Fibroblast of lung (primary cell): Measurements from ENCODE around the gene TFAP2E.

Experiments used
- EZH2 ChIP-seq: IDR thresholded peaks from 2 replicates; pipeline ENCODE4 v1.5.1; 2012; ENCODE audit warnings: low read length, control low read depth, mild to moderate bottlenecking; ENCODE audit errors: missing control alignments
- TF ChIP-seq, protein P1 (sequence below), 2 donors: IDR thresholded peaks in 1 of 2; conservative IDR thresholded peaks in 1 of 2; 1 replicate in 1 of 2; 2 replicates in 1 of 2; pipeline ENCODE4 v1.5.1; 2011 to 2012; ENCODE audit warnings: low read length in 2 of 2, control low read depth in 1 of 2, inconsistent platforms in 1 of 2, low read depth in 1 of 2, mild to moderate bottlenecking in 1 of 2

DNA sequence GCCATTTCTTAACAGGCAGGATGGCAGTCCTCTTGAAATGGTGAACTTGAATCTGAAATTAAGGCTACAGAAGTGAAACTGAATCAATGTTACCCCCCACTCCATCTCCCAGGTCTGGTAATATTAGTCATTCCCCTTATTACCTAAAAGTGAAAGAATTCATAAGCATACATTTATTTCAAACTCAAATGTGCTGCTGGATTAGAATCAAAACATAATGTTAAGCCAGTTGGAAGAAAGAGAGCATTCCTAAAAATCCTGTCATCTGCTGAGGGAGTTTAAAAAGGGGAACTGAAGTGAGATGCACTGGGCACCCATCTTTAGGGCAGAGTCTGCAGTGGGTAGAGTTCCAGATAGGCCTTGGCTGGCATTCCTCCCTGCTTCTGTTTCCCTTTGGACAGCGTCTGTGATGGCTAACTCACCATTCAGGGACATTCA lies 33.3 kb upstream of the TFAP2E start:
- TF ChIP-seq, protein P1, sequence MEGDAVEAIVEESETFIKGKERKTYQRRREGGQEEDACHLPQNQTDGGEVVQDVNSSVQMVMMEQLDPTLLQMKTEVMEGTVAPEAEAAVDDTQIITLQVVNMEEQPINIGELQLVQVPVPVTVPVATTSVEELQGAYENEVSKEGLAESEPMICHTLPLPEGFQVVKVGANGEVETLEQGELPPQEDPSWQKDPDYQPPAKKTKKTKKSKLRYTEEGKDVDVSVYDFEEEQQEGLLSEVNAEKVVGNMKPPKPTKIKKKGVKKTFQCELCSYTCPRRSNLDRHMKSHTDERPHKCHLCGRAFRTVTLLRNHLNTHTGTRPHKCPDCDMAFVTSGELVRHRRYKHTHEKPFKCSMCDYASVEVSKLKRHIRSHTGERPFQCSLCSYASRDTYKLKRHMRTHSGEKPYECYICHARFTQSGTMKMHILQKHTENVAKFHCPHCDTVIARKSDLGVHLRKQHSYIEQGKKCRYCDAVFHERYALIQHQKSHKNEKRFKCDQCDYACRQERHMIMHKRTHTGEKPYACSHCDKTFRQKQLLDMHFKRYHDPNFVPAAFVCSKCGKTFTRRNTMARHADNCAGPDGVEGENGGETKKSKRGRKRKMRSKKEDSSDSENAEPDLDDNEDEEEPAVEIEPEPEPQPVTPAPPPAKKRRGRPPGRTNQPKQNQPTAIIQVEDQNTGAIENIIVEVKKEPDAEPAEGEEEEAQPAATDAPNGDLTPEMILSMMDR (conservative IDR thresholded peaks at IDR 0.05 in 1 of 2, IDR thresholded peaks at IDR 0.05 in 1 of 2; ENCODE audit: low read depth in 1 of 2, low read length in 2 of 2) = no peak
- TF ChIP-seq EZH2 = no peak
